ENCODE results near the gene PFKM. TPM values are rescaled to one million over a fixed set of nuclear protein-coding genes. Genes with fewer than 3 reads are reported as not detected.

PFKM gene
- total and polyA plus RNA-seq, 9 of the 15 experiments (the other 6 are each of a cell fraction or from before 2014, with no cell fraction given) = 16.5 to 39.9 (median 31.7) TPM

- TF ChIP-seq MGA (IDR thresholded peaks at IDR 0.05) (no peak), TSC22D4 (tag; IDR thresholded peaks at IDR 0.05) (no peak), ZNF561 (CRISPR knock-in tag; conservative IDR thresholded peaks at IDR 0.05) (no peak), STAT5B (CRISPR knock-in tag; IDR thresholded peaks at IDR 0.05) (no peak), BHLHE40 (IDR thresholded peaks at IDR 0.05; ENCODE audit: low read length) (no peak), XRCC5 (IDR thresholded peaks at IDR 0.05; ENCODE audit: low read depth, low read length) (no peak), MNT (conservative IDR thresholded peaks at IDR 0.05) (no peak), ATF1 (CRISPR knock-in tag; IDR thresholded peaks at IDR 0.05) (no peak), ATF1 (tag; IDR thresholded peaks at IDR 0.05) (no peak), ARID4B (CRISPR knock-in tag; IDR thresholded peaks at IDR 0.05) (no peak)
These were observed 43.3 kb upstream of the PFKM start (continued) for GRCh38 chr12:48075832-48076231.
